H1 (cell line): Measurements from ENCODE around the gene GRID1. TPM values are rescaled to one million over a fixed set of nuclear protein-coding genes. Genes with fewer than 3 reads are reported as not detected.

Source experiments
- CTCF ChIA-PET: fragments of 300-600 bp; sonication (Branson Sonifier 250); formaldehyde crosslinking; loops from one replicate; lab custom pipeline; 2021; ENCODE audit not compliant: partially characterized antibody; lab: Charles Lee
- POLR2A ChIA-PET: fragments of 300-600 bp; sonication (Branson Sonifier 250); formaldehyde crosslinking; loops from one replicate; lab custom pipeline; 2021; ENCODE audit warnings: inconsistent platforms; ENCODE audit not compliant: partially characterized antibody; lab: Charles Lee
- DNase-seq, 2 experiments: peaks; one replicate each; pipeline versions ENCODE4 v3.0.0 to v3.0.0-alpha.2; 2010 to 2022; ENCODE audit warnings: low spot score in 2 of 2, low read depth in 1 of 2, mixed read lengths in 1 of 2
- FAIRE-seq: peaks from 2 replicates; lab custom pipeline; 2011; peaks lifted over from hg19 to GRCh38; lab: Jason Lieb, UNC
- H2AFZ ChIP-seq: 2 replicates; pipeline ENCODE4 v1.8.1; 2012; ENCODE audit warnings: low read length, inconsistent platforms
- H2AK5ac ChIP-seq: 2 replicates; pipeline ENCODE4 v1.6.1; 2013; ENCODE audit warnings: low read depth, low read length
- H2BK120ac ChIP-seq: replicated peaks from 2 replicates; pipeline ENCODE3; 2013; ENCODE audit warnings: low read depth, low read length, inconsistent platforms
- H2BK12ac ChIP-seq: 2 replicates; pipeline ENCODE4 v1.6.1; 2013; ENCODE audit warnings: low read depth, low read length
- H2BK15ac ChIP-seq: 2 replicates; pipeline ENCODE4 v1.6.1; 2013; ENCODE audit warnings: low read length
- H2BK20ac ChIP-seq: 2 replicates; pipeline ENCODE4 v1.6.1; 2013; ENCODE audit warnings: low read length
- H2BK5ac ChIP-seq: 2 replicates; pipeline ENCODE4 v1.6.1; 2013; ENCODE audit warnings: low read depth, low read length
- H3K14ac ChIP-seq: 2 replicates; pipeline ENCODE4 v1.6.1; 2013; ENCODE audit warnings: inconsistent platforms; ENCODE audit not compliant: insufficient read length
- H3K18ac ChIP-seq: 2 replicates; pipeline ENCODE4 v1.6.1; 2013; ENCODE audit warnings: low read length; ENCODE audit errors: extremely low read depth
- H3K23ac ChIP-seq: 2 replicates; pipeline ENCODE4 v1.6.1; 2013; ENCODE audit warnings: inconsistent platforms; ENCODE audit not compliant: insufficient read length
- H3K23me2 ChIP-seq: 2 replicates; pipeline ENCODE4 v1.6.1; 2013; ENCODE audit warnings: low read depth, low read length
- H3K27ac ChIP-seq: 2 replicates; pipeline ENCODE4 v1.6.1; 2011; ENCODE audit warnings: low read depth, low read length, inconsistent platforms
- H3K27me3 ChIP-seq, 4 experiments: replicated peaks in 1 of 4; 1 replicate in 1 of 4; 2 replicates in 3 of 4; pipeline versions ENCODE4 v1.6.1 to v1.8.1; 2011 to 2013; ENCODE audit warnings: low read length in 3 of 4, mild to moderate bottlenecking in 3 of 4, inconsistent platforms in 2 of 4, mixed read lengths in 2 of 4, moderate library complexity in 1 of 4; ENCODE audit not compliant: control insufficient read depth in 3 of 4, insufficient read depth in 3 of 4; ENCODE audit errors: extremely low read depth in 1 of 4
- H3K36me3 ChIP-seq, 4 experiments: 2 replicates each; pipeline versions ENCODE4 v1.6.1 to v1.8.1; 2011 to 2013; ENCODE audit warnings: mild to moderate bottlenecking in 4 of 4, low read length in 3 of 4, moderate library complexity in 2 of 4, control low read depth in 1 of 4, inconsistent platforms in 1 of 4; ENCODE audit not compliant: insufficient read depth in 4 of 4, control insufficient read depth in 2 of 4
- H3K4ac ChIP-seq: replicated peaks from 2 replicates; pipeline ENCODE3; 2013; ENCODE audit warnings: low read length, low read depth, mixed read lengths, inconsistent platforms; ENCODE audit not compliant: insufficient read length
- H3K4me1 ChIP-seq, 4 experiments: replicated peaks in 1 of 4; 1 replicate in 1 of 4; 2 replicates in 3 of 4; pipeline versions ENCODE4 v1.6.1 to v1.8.1; 2011 to 2013; ENCODE audit warnings: low read length in 3 of 4, inconsistent platforms in 2 of 4, mixed read lengths in 1 of 4; ENCODE audit not compliant: insufficient read depth in 4 of 4, control insufficient read depth in 3 of 4
- H3K4me2 ChIP-seq, 2 experiments: 2 replicates each; pipeline versions ENCODE4 v1.6.1 to v1.8.1; 2011 to 2013; ENCODE audit warnings: low read depth in 2 of 2, low read length in 2 of 2, control low read depth in 1 of 2, inconsistent platforms in 1 of 2, mild to moderate bottlenecking in 1 of 2; ENCODE audit not compliant: insufficient read depth in 1 of 2
- H3K4me3 ChIP-seq, 4 experiments: fragments of 200-600, 300-600 bp in 1 of 4; sonication (generic), shearing (Covaris generic), sonication (Bioruptor Twin) in 1 of 4; 2 replicates each; pipeline versions ENCODE4 v1.5.1 to v1.8.1; 2011 to 2016; ENCODE audit warnings: low read length in 4 of 4, low read depth in 3 of 4, control low read depth in 2 of 4, inconsistent platforms in 2 of 4, mild to moderate bottlenecking in 2 of 4, mixed read lengths in 1 of 4, moderate library complexity in 1 of 4; ENCODE audit not compliant: insufficient read depth in 2 of 4; ENCODE audit errors: extremely low read depth in 1 of 4
- H3K56ac ChIP-seq: replicated peaks from 2 replicates; pipeline ENCODE3; 2013; ENCODE audit warnings: low read depth, mild to moderate bottlenecking, mixed read lengths, low read length, inconsistent platforms; ENCODE audit not compliant: insufficient read length
- H3K79me1 ChIP-seq: 2 replicates; pipeline ENCODE4 v1.6.1; 2013; ENCODE audit warnings: low read depth, low read length, control low read depth
- H3K79me2 ChIP-seq, 2 experiments: 2 replicates each; pipeline versions ENCODE4 v1.6.1 to v1.8.1; 2012 to 2013; ENCODE audit warnings: low read length in 2 of 2, mild to moderate bottlenecking in 2 of 2, inconsistent platforms in 1 of 2; ENCODE audit not compliant: insufficient read depth in 2 of 2, control insufficient read depth in 1 of 2
- H3K9ac ChIP-seq, 4 experiments: replicated peaks in 1 of 4; 1 replicate in 1 of 4; 2 replicates in 3 of 4; pipeline versions ENCODE4 v1.6.1 to v1.8.1; 2011 to 2013; ENCODE audit warnings: low read depth in 3 of 4, low read length in 3 of 4, control low read depth in 2 of 4, mild to moderate bottlenecking in 2 of 4, moderate library complexity in 2 of 4, inconsistent platforms in 1 of 4; ENCODE audit errors: extremely low read depth in 1 of 4
- H3K9me3 ChIP-seq, 2 experiments: 2 replicates each; pipeline versions ENCODE4 v1.6.1 to v1.8.1; 2012 to 2013; ENCODE audit warnings: mild to moderate bottlenecking in 2 of 2, moderate library complexity in 2 of 2, control low read depth in 1 of 2, inconsistent platforms in 1 of 2, low read depth in 1 of 2, low read length in 1 of 2, mixed read lengths in 1 of 2; ENCODE audit not compliant: insufficient read depth in 2 of 2
- H4K20me1 ChIP-seq, 2 experiments: replicated peaks in 1 of 2; 2 replicates each; pipeline versions ENCODE3 to v1.8.1; 2011 to 2013; ENCODE audit warnings: inconsistent platforms in 2 of 2, low read length in 2 of 2, mild to moderate bottlenecking in 1 of 2; ENCODE audit not compliant: insufficient read depth in 2 of 2, control insufficient read depth in 1 of 2
- H4K5ac ChIP-seq: 2 replicates; pipeline ENCODE4 v1.6.1; 2013; ENCODE audit warnings: low read length, low read depth, mixed read lengths, inconsistent platforms; ENCODE audit not compliant: insufficient read length
- H4K8ac ChIP-seq: 2 replicates; pipeline ENCODE4 v1.8.0; 2013; ENCODE audit warnings: mild to moderate bottlenecking, moderate library complexity, low read length, inconsistent platforms; ENCODE audit not compliant: insufficient read depth; ENCODE audit errors: extremely low read depth
- H4K91ac ChIP-seq: replicated peaks from 2 replicates; pipeline ENCODE3; 2013; ENCODE audit warnings: low read length, mixed read lengths, inconsistent platforms; ENCODE audit not compliant: insufficient read length
- CEBPB ChIP-seq: IDR thresholded peaks from 2 replicates; pipeline ENCODE4 v1.6.1; 2012; ENCODE audit warnings: low read depth, low read length
- TCF12 ChIP-seq: IDR thresholded peaks from 2 replicates; pipeline ENCODE4 v1.6.1; 2011; ENCODE audit warnings: low read depth, mild to moderate bottlenecking, low read length
- ZNF274 ChIP-seq: IDR thresholded peaks from 2 replicates; pipeline ENCODE4 v1.7.0; 2012; ENCODE audit warnings: low read length, borderline replicate concordance; ENCODE audit errors: extremely low read depth
- WGBS, 2 experiments: shearing (Covaris generic) in 1 of 2; methylation state at CpG; one replicate each; pipeline versions ENCODE4 v1.1.6 to v1.1.7; 2013 to 2015; ENCODE audit warnings: low lambda C conversion rate in 2 of 2, mixed read lengths in 2 of 2, inconsistent platforms in 1 of 2, low coverage in 1 of 2, missing lambda C conversion rate in 1 of 2; ENCODE audit not compliant: insufficient replicate concordance in 2 of 2, insufficient coverage in 1 of 2, insufficient read length in 1 of 2; ENCODE audit errors: extremely low coverage in 1 of 2, missing lambda C conversion rate in 1 of 2; 5-methylcytosine and 5-hydroxymethylcytosine counted together
- polyA plus RNA-seq, 7 experiments: library from polyadenylated mRNA; depleted of rRNA in 3 of 7; stranded (reverse) in 5 of 7; unstranded in 2 of 7; fragments of >200 nt in 5 of 7; fragments of 200-250 nt in 2 of 7; gene quantifications; 1 replicate in 5 of 7; 2 replicates in 1 of 7; 4 replicates in 1 of 7; pipeline versions ENCODE4 v1.2.1 to v1.2.3, GENCODE V29; 2011 to 2013; ENCODE audit warnings: missing spikeins in 2 of 7, mixed read lengths in 2 of 7
- total RNA-seq: library from RNA; stranded (reverse); fragmentation: NEBNext Ultra II Directional; extraction: Animal tissue kit (Norgen Biotek cat#: 25700); gene quantifications from 2 replicates; pipeline ENCODE4 v1.2.1, GENCODE V29; 2021

GRID1 gene
- total and polyA plus RNA-seq, 2 of the 8 experiments (the other 6 are each of a cell fraction or from before 2014, with no cell fraction given) = 0.22 to 0.30 TPM

DNA sequence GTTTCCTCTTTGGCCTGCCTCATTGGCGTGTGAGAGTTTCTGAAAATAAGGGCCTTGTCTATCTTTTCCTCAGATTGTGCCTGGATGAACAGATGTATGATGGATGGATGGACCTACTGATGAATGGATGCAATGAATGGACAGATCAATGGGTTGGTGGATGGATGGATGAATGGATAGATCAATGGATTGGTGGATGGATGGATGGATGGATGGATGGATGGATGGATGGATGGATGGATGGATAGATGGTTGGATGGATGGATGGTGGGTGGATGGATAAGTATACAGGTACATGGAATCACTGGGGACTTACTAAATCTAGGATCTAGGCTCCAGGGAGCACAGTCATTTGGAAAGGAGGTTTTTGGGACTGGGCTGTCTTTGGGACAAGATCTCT lies 331.9 kb downstream of the GRID1 start:
- H3K14ac ChIP-seq = no peak overlapping the region
- H3K23me2 ChIP-seq = peaks cover 3% of the 10 kb centered on the region; the same call in 1 of the 2 replicates
- no peak overlapping the region for H3K18ac ChIP-seq
- no peak overlapping the region for H3K4ac ChIP-seq
- no peaks in the 10 kb centered on the region for H4K20me1 ChIP-seq
- no peak overlapping the region for H3K4me2 ChIP-seq
- WGBS, 2 experiments = 73% methylated on average over 1 of the region's 1 CpG; no CpG with 5 or more reads in 1 of the 2 experiments
- peaks cover 18 to 28% of the 10 kb centered on the region in 2 experiments for H3K9me3 ChIP-seq
- no peak overlapping the region for H3K4me3 ChIP-seq
- no peaks in the 10 kb centered on the region for H3K79me1 ChIP-seq
- no peak overlapping the region for H4K8ac ChIP-seq
- H2BK120ac ChIP-seq = no peak overlapping the region
- DNase-seq (no peak), FAIRE-seq (no peak)
- H3K79me2 ChIP-seq = no peaks in the 10 kb centered on the region
- no peak overlapping the region for H3K23ac ChIP-seq
- H2BK15ac ChIP-seq = no peak overlapping the region
- CTCF ChIA-PET = interaction anchor here (1.2 to 1.5 kb wide), 4 partner anchors 10 to 68 kb away, joined by 3 to 4 read pairs (median 4); no protein-coding TSS in a partner anchor
- no peak overlapping the region for H4K5ac ChIP-seq
- no peak overlapping the region for H2BK20ac ChIP-seq
- peaks cover 0 to 2% (median 0%) of the 10 kb centered on the region in 4 experiments; a peak in 1 of 8 replicates for H3K36me3 ChIP-seq
- no peaks in the 10 kb centered on the region for H3K27me3 ChIP-seq
- H3K9ac ChIP-seq = no peak overlapping the region
- H2BK5ac ChIP-seq = no peak overlapping the region
- POLR2A ChIA-PET = no interaction called here
- no peak overlapping the region for H3K27ac ChIP-seq
- no peak overlapping the region for H2AFZ ChIP-seq
- no peak overlapping the region for H3K56ac ChIP-seq
- H4K91ac ChIP-seq = no peak overlapping the region
- no peaks in the 10 kb centered on the region for H3K4me1 ChIP-seq
- no peak overlapping the region for H2AK5ac ChIP-seq
- no peak overlapping the region for H2BK12ac ChIP-seq
- TF ChIP-seq CEBPB (no peak), TCF12 (no peak), ZNF274 (no peak)
